HG03571 (cell line): Measurements from ENCODE around the gene MSMO1.

Source experiments
- ATAC-seq: cut with Tn5 transposase; IDR thresholded peaks from one replicate; pipeline ENCODE4 v1.9.1; 2021; ENCODE audit not compliant: unreplicated experiment

Gene MSMO1

GRCh38 chr4:165386328-165386727, 58.9 kb downstream of the MSMO1 start:
- no peak for ATAC-seq

GRCh38 chr4:165388756-165389155, 61.3 kb downstream of the MSMO1 start:
- ATAC-seq, result no peak
